H1 (cell line): ENCODE measurements around the gene SMIM35. TPM values are rescaled to one million over a fixed set of nuclear protein-coding genes. Genes with fewer than 3 reads are reported as not detected.

Experiments
- ATF2 ChIP-seq: IDR thresholded peaks from 2 replicates; pipeline ENCODE4 v1.6.1; 2012; ENCODE audit warnings: low read length, inconsistent platforms
- ATF3 ChIP-seq: IDR thresholded peaks from 2 replicates; pipeline ENCODE4 v1.6.1; 2011; ENCODE audit warnings: low read depth, mild to moderate bottlenecking, low read length; ENCODE audit not compliant: insufficient read depth
- BACH1 ChIP-seq: IDR thresholded peaks from 2 replicates; pipeline ENCODE4 v1.6.1; 2012; ENCODE audit warnings: low read length, improper control_type of control experiment
- CBX8 ChIP-seq: fragments of 300-800, 300-1000 bp; sonication (generic); IDR thresholded peaks from 2 replicates; pipeline ENCODE4 v1.7.1; 2016; ENCODE audit warnings: low read depth, low read length, borderline replicate concordance
- CHD7 ChIP-seq: fragments of 300-600 bp; sonication (generic); IDR thresholded peaks from 2 replicates; pipeline ENCODE4 v1.7.1; 2012; ENCODE audit warnings: low read length, moderate library complexity, mild to moderate bottlenecking, inconsistent platforms; ENCODE audit not compliant: insufficient replicate concordance
- FOSL1 ChIP-seq: IDR thresholded peaks from 2 replicates; pipeline ENCODE4 v1.6.1; 2011; ENCODE audit warnings: mild to moderate bottlenecking, low read depth, low read length, moderate library complexity; ENCODE audit not compliant: insufficient read depth
- RXRA ChIP-seq: IDR thresholded peaks from 2 replicates; pipeline ENCODE4 v1.6.1; 2011; ENCODE audit warnings: low read depth, mild to moderate bottlenecking, low read length, moderate library complexity; ENCODE audit not compliant: insufficient read depth
- YY1 ChIP-seq: IDR thresholded peaks from 2 replicates; pipeline ENCODE4 v1.6.1; 2011; ENCODE audit warnings: low read depth, mild to moderate bottlenecking, low read length
- polyA plus RNA-seq, 7 experiments: library from polyadenylated mRNA; depleted of rRNA in 3 of 7; stranded (reverse) in 5 of 7; unstranded in 2 of 7; fragments of >200 nt in 5 of 7; fragments of 200-250 nt in 2 of 7; gene quantifications; 1 replicate in 5 of 7; 2 replicates in 1 of 7; 4 replicates in 1 of 7; pipeline versions ENCODE4 v1.2.1 to v1.2.3, GENCODE V29; 2011 to 2013; ENCODE audit warnings: missing spikeins in 2 of 7, mixed read lengths in 2 of 7
- total RNA-seq: library from RNA; stranded (reverse); fragmentation: NEBNext Ultra II Directional; extraction: Animal tissue kit (Norgen Biotek cat#: 25700); gene quantifications from 2 replicates; pipeline ENCODE4 v1.2.1, GENCODE V29; 2021

The SMIM35 gene
- total and polyA plus RNA-seq, 2 of the 8 experiments (the other 6 are each of a cell fraction or from before 2014, with no cell fraction given) = not detected

- TF ChIP-seq CHD7 = no peak
- no peak for TF ChIP-seq ATF3
- no peak for TF ChIP-seq FOSL1
- TF ChIP-seq ATF2 = no peak
- TF ChIP-seq YY1 = no peak
- no peak for TF ChIP-seq BACH1
- TF ChIP-seq CBX8 = no peak
- no peak for TF ChIP-seq RXRA
Measured at GRCh38 chr11:117980280-117980679, 106.5 kb downstream of the SMIM35 start (continued).
